ENCODE measurements around the gene HEXB. TPM values are rescaled to one million over a fixed set of nuclear protein-coding genes. Genes with fewer than 3 reads are reported as not detected.

Gene HEXB
- polyA plus RNA-seq, 1 donor from 2014 or later: 23.1 TPM

Small RNA genes within 50 kb of the gene (small RNA-seq; reads per million reads assigned to genes)
- gene RNU6-658P: 0 to 0.03 (median 0) reads per million in 3 experiments

Other genes with a start within 250 kb of the HEXB start
- gene ENC1, start 44.5 kb upstream of the HEXB start, polyA plus RNA-seq: 449 and 585 TPM in 2 replicates
- 77.8 and 95.3 TPM in 2 replicates for gene GFM2, start 81.9 kb downstream of the HEXB start, polyA plus RNA-seq
- gene NSA2, start 82.0 kb downstream of the HEXB start, polyA plus RNA-seq: 121 and 164 TPM in 2 replicates
- gene FAM169A, start 181.2 kb downstream of the HEXB start, polyA plus RNA-seq: 40.7 and 46.7 TPM in 2 replicates

Data from neural cell (in vitro differentiated cells).